ENCODE measurements around the gene ENOX1.

The ENOX1 gene

DNA sequence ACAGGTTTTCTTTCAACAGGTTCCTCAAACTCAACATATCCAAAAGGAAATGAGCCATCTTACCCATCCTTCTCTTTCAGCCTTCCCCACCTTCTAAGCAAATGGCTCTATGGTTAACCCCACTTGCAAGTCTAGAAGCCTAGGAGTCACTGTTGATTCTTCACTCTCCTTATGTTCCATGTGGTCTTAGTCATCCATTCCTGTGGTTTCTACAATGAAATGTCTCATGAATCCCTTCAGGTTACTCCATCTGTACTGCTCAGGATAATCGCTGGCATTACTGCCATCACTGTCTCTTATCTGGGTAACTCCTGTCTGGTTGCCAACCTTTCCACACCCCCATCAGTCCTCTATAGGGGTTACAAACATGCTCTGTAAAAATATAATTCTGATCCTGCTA is 381.3 kb downstream of the ENOX1 start (continued):
- TF ChIP-seq, protein P1, sequence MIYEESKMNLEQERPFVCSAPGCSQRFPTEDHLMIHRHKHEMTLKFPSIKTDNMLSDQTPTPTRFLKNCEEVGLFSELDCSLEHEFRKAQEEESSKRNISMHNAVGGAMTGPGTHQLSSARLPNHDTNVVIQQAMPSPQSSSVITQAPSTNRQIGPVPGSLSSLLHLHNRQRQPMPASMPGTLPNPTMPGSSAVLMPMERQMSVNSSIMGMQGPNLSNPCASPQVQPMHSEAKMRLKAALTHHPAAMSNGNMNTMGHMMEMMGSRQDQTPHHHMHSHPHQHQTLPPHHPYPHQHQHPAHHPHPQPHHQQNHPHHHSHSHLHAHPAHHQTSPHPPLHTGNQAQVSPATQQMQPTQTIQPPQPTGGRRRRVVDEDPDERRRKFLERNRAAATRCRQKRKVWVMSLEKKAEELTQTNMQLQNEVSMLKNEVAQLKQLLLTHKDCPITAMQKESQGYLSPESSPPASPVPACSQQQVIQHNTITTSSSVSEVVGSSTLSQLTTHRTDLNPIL (CRISPR knock-in tag; IDR thresholded peaks at IDR 0.05; ENCODE audit: low read depth) = no peak
- TF ChIP-seq BACH2 (CRISPR knock-in tag; IDR thresholded peaks at IDR 0.05; ENCODE audit: borderline replicate concordance) (no peak), GLIS3 (CRISPR knock-in tag; IDR thresholded peaks at IDR 0.05) (no peak), PPARA (CRISPR knock-in tag; IDR thresholded peaks at IDR 0.05; ENCODE audit: borderline replicate concordance) (no peak), ZNF8 (CRISPR knock-in tag; IDR thresholded peaks at IDR 0.05) (no peak)

DNA sequence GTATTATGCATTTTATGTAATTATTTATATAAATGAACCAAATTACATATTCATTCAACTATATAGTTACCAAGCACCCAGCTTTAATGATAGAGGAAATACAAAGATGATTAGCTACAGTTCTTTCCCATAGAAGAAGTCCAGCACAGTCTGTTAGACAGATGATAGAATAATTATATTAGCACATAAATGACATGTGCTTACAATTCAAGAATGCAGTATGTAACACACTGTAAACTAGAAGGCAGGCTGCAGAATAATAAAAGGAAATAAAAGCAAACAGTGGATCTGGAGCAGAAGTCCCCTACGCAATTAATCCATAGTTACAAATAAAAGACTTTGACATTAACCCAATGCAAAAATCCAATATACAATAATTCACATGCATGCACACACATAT is 384.4 kb downstream of the ENOX1 start:
- TF ChIP-seq, protein P2, sequence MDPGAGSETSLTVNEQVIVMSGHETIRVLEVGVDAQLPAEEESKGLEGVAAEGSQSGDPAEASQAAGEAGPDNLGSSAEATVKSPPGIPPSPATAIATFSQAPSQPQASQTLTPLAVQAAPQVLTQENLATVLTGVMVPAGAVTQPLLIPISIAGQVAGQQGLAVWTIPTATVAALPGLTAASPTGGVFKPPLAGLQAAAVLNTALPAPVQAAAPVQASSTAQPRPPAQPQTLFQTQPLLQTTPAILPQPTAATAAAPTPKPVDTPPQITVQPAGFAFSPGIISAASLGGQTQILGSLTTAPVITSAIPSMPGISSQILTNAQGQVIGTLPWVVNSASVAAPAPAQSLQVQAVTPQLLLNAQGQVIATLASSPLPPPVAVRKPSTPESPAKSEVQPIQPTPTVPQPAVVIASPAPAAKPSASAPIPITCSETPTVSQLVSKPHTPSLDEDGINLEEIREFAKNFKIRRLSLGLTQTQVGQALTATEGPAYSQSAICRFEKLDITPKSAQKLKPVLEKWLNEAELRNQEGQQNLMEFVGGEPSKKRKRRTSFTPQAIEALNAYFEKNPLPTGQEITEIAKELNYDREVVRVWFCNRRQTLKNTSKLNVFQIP (CRISPR knock-in tag; IDR thresholded peaks at IDR 0.05; ENCODE audit: borderline replicate concordance, low read depth) = no peak
- TF ChIP-seq TSHZ2 (CRISPR knock-in tag; IDR thresholded peaks at IDR 0.05) = peak; percentile 15; the same call in 1 of the 2 replicates
- peak; percentile 37; the same call in 1 of the 2 replicates for TF ChIP-seq TCF4 (CRISPR knock-in tag; IDR thresholded peaks at IDR 0.05; ENCODE audit: borderline replicate concordance)

GRCh38 chr13:43401361-43401760 is 385.4 kb downstream of the ENOX1 start:
- no peak for TF ChIP-seq PPARA (CRISPR knock-in tag; IDR thresholded peaks at IDR 0.05; ENCODE audit: borderline replicate concordance)

More for the DNA sequence above, 384.4 kb downstream of the ENOX1 start:
- peak; percentile 39; the same call in 1 of the 3 replicates for ATAC-seq

GRCh38 chr13:43397111-43397510 is 389.7 kb downstream of the ENOX1 start:
- no peak for ATAC-seq

More at GRCh38 chr13:43401361-43401760, 385.4 kb downstream of the ENOX1 start:
- ATAC-seq = no peak

More at GRCh38 chr13:43397111-43397510, 389.7 kb downstream of the ENOX1 start:
- TF ChIP-seq ZNF565 (CRISPR knock-in tag; conservative IDR thresholded peaks at IDR 0.05; ENCODE audit: low read depth) (no peak), CSRNP3 (CRISPR knock-in tag; IDR thresholded peaks at IDR 0.05) (no peak), ZNF70 (CRISPR knock-in tag; IDR thresholded peaks at IDR 0.05) (no peak), OSR1 (CRISPR knock-in tag; IDR thresholded peaks at IDR 0.05) (no peak), ZFP3 (CRISPR knock-in tag; IDR thresholded peaks at IDR 0.05) (no peak), ARNTL (CRISPR knock-in tag; IDR thresholded peaks at IDR 0.05; ENCODE audit: borderline replicate concordance, low read depth) (no peak), RARB (CRISPR knock-in tag; IDR thresholded peaks at IDR 0.05) (no peak), TOX (CRISPR knock-in tag; IDR thresholded peaks at IDR 0.05; ENCODE audit: borderline replicate concordance) (no peak), ISL1 (CRISPR knock-in tag; IDR thresholded peaks at IDR 0.05) (no peak), PPARA (CRISPR knock-in tag; IDR thresholded peaks at IDR 0.05; ENCODE audit: borderline replicate concordance) (no peak), SNAI2 (CRISPR knock-in tag; IDR thresholded peaks at IDR 0.05) (no peak), BACH2 (CRISPR knock-in tag; IDR thresholded peaks at IDR 0.05; ENCODE audit: borderline replicate concordance) (no peak), ZNF8 (CRISPR knock-in tag; IDR thresholded peaks at IDR 0.05) (no peak), CSDC2 (CRISPR knock-in tag; IDR thresholded peaks at IDR 0.05) (no peak), ZFP30 (CRISPR knock-in tag; IDR thresholded peaks at IDR 0.05) (no peak), ZC3H10 (CRISPR knock-in tag; IDR thresholded peaks at IDR 0.05) (no peak)
- TF ChIP-seq, protein P3, sequence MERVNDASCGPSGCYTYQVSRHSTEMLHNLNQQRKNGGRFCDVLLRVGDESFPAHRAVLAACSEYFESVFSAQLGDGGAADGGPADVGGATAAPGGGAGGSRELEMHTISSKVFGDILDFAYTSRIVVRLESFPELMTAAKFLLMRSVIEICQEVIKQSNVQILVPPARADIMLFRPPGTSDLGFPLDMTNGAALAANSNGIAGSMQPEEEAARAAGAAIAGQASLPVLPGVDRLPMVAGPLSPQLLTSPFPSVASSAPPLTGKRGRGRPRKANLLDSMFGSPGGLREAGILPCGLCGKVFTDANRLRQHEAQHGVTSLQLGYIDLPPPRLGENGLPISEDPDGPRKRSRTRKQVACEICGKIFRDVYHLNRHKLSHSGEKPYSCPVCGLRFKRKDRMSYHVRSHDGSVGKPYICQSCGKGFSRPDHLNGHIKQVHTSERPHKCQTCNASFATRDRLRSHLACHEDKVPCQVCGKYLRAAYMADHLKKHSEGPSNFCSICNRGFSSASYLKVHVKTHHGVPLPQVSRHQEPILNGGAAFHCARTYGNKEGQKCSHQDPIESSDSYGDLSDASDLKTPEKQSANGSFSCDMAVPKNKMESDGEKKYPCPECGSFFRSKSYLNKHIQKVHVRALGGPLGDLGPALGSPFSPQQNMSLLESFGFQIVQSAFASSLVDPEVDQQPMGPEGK (CRISPR knock-in tag; IDR thresholded peaks at IDR 0.05; ENCODE audit: borderline replicate concordance) = no peak
- TF ChIP-seq, protein P2 (CRISPR knock-in tag; IDR thresholded peaks at IDR 0.05; ENCODE audit: borderline replicate concordance, low read depth) = no peak
